K562 (cell line): Measurements from ENCODE around the gene ERI2. TPM values are rescaled to one million over a fixed set of nuclear protein-coding genes. Genes with fewer than 3 reads are reported as not detected.

Source experiments
- CBFA2T3 ChIP-seq: fragments of 450-650 bp; IDR thresholded peaks from 2 replicates; pipeline ENCODE4 v1.6.1; 2017
- CBX1 ChIP-seq: sonication (generic); IDR thresholded peaks from 2 replicates; pipeline ENCODE4 v1.6.1; 2016; ENCODE audit warnings: antibody characterized with exemption, low read depth, mild to moderate bottlenecking
- ELF4 ChIP-seq: fragments of 450-650 bp; formaldehyde crosslinking; IDR thresholded peaks from 2 replicates; pipeline ENCODE4 v1.4.0; 2022; ENCODE audit warnings: missing genetic modification characterization
- GATA2 ChIP-seq: sonication (generic); formaldehyde crosslinking; IDR thresholded peaks from 2 replicates; pipeline ENCODE4 v1.4.0; 2020; ENCODE audit warnings: mild to moderate bottlenecking, missing genetic modification reagents
- GTF2E2 ChIP-seq: fragments of 200-800 bp; sonication (Bioruptor generic); IDR thresholded peaks from 2 replicates; pipeline ENCODE4 v1.6.1; 2016; ENCODE audit warnings: missing genetic modification characterization, missing compliant biosample characterization
- POLR2A ChIP-seq: fragments of 450-650 bp; conservative IDR thresholded peaks from 2 replicates; pipeline ENCODE4 v1.6.1; 2016
- POLR2B ChIP-seq: fragments of 450-650 bp; IDR thresholded peaks from 2 replicates; pipeline ENCODE4 v1.6.1; 2018; ENCODE audit warnings: low read depth; ENCODE audit not compliant: partially characterized antibody
- RHOXF2B ChIP-seq: fragments of 250-450 bp; sonication (Bioruptor Pico); conservative IDR thresholded peaks from 2 replicates; pipeline ENCODE4 v1.5.1; 2021
- SAP30 ChIP-seq: fragments of 200-600 bp; sonication (generic); IDR thresholded peaks from 2 replicates; pipeline ENCODE4 v1.6.1; 2012; ENCODE audit warnings: borderline replicate concordance, low read depth, mild to moderate bottlenecking, moderate library complexity, low read length, control low read depth, inconsistent platforms; ENCODE audit not compliant: insufficient read depth, poor library complexity, severe bottlenecking
- SMARCA5 ChIP-seq: fragments of 450-650 bp; IDR thresholded peaks from 2 replicates; pipeline ENCODE4 v1.6.1; 2016
- SNIP1 ChIP-seq: fragments of 450-650 bp; IDR thresholded peaks from 2 replicates; pipeline ENCODE4 v1.7.1; 2017; ENCODE audit warnings: low read depth, mild to moderate bottlenecking
- ZNF23 ChIP-seq: fragments of 250-450 bp; sonication (Bioruptor Pico); IDR thresholded peaks from 2 replicates; pipeline ENCODE4 v1.4.0; 2020; ENCODE audit warnings: mild to moderate bottlenecking
- polyA plus RNA-seq, 8 experiments: library from polyadenylated mRNA; depleted of rRNA in 4 of 8; stranded (reverse) in 5 of 8; unstranded in 3 of 8; fragments of >200 nt; fragmentation: Nextera tagmentation in 2 of 8; fragmentation: Illumina TruSeq in 1 of 8; extraction: Ambion mirVana in 2 of 8; extraction: Trizol in 1 of 8; gene quantifications; 2 replicates each; pipeline versions ENCODE4 v1.2.1 to v1.2.3, GENCODE V29; 2011 to 2014; ENCODE audit warnings: inconsistent platforms in 1 of 8, missing spikeins in 1 of 8
- total RNA-seq, 7 experiments: library from RNA; depleted of rRNA in 6 of 7; stranded (reverse); fragments of >200 nt in 6 of 7; fragmentation: Illumina TruSeq in 2 of 7; extraction: Trizol in 2 of 7; gene quantifications; 2 replicates each; pipeline versions ENCODE4 v1.2.1 to v1.2.3, GENCODE V29; 2011 to 2021; ENCODE audit warnings: low replicate concordance in 1 of 7
- TF ChIP-seq, protein P1 (sequence below), 3 experiments: fragments of 200-800 bp in 1 of 3; sonication (Bioruptor generic) in 1 of 3; sonication (generic) in 1 of 3; formaldehyde crosslinking in 1 of 3; IDR thresholded peaks; 2 replicates each; pipeline versions ENCODE4 v1.6.1 to v1.8.0; 2016 to 2022; ENCODE audit warnings: mild to moderate bottlenecking in 2 of 3, missing compliant biosample characterization in 2 of 3, missing genetic modification characterization in 2 of 3, missing genetic modification reagents in 1 of 3
- TF ChIP-seq, protein P2 (sequence below): fragments of 250-450 bp; sonication (Bioruptor Pico); IDR thresholded peaks from 2 replicates; pipeline ENCODE4 v1.8.0; 2022; ENCODE audit warnings: moderate library complexity, mild to moderate bottlenecking, inconsistent platforms
- TF ChIP-seq, protein P3 (sequence below): IDR thresholded peaks from 2 replicates; pipeline ENCODE4 v1.6.1; 2011; ENCODE audit not compliant: insufficient read length; ENCODE audit errors: extremely low read depth
- TF ChIP-seq, protein P4 (sequence below): fragments of 250-450 bp; sonication (Bioruptor Pico); IDR thresholded peaks from 2 replicates; pipeline ENCODE4 v1.5.0; 2021; ENCODE audit warnings: mild to moderate bottlenecking, moderate library complexity
- TF ChIP-seq, protein P5 (sequence below): IDR thresholded peaks from 2 replicates; pipeline ENCODE4 v1.6.1; 2012; ENCODE audit warnings: low read depth, low read length, improper control_type of control experiment, borderline replicate concordance

ERI2 gene
- total and polyA plus RNA-seq, 9 of the 15 experiments (the other 6 are each of a cell fraction or from before 2014, with no cell fraction given) = 23.3 to 57.0 (median 48.1) TPM

DNA sequence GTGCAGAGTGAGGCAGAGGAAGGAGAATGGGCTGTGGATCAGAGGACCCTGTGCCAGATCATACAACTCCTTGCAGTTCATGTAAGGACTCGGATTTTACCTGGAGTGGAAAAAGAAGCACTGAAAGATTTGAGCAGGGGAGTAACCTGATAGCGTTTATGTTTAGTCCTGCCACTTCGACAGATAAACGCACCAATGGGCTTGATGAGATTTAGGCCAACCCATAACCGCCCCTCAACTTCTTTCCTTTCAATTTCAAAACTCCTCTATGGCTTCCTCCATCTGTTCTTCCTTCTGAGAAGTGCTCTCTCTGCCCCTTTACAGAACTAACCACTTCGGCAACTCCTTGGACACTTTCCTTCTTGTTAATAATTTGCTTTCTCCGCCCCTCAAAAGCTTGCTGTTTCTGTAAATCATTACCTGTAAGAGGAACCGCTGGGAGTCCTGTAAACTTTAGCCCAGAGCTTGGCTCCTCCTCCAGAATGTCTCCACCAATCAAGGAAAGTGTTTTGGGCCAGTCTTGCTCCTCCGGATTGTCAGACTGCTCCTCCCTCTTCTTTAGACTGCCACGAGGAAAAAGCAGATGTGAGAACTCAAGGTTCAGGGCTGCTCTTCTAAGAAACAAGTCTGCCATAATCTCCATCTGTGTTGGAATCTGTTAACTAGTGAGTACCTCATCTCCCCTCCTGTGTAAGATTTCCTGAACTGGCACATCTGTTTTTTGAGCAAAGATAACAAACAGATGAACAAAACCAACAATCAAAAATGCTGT is 42.6 kb downstream of the ERI2 start, which contains the start of gene ACSM3 (continued):
- TF ChIP-seq, protein P1, sequence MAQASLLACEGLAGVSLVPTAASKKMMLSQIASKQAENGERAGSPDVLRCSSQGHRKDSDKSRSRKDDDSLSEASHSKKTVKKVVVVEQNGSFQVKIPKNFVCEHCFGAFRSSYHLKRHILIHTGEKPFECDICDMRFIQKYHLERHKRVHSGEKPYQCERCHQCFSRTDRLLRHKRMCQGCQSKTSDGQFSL (CRISPR knock-in tag; IDR thresholded peaks at IDR 0.05) = no peak
- TF ChIP-seq, protein P1 (tag; IDR thresholded peaks at IDR 0.05) = no peak
- TF ChIP-seq ZNF23 (CRISPR knock-in tag) (no peak), GTF2E2 (tag) (peak; percentile 87; the same call in 1 of the 2 replicates), POLR2A (peak; percentile 66), SNIP1 (no peak), RHOXF2B (CRISPR knock-in tag) (no peak), GATA2 (CRISPR knock-in tag) (0 out of 2 replicates have a peak, but pooled peaks have one; percentile 38), CBFA2T3 (peak; percentile 48; the same call in 1 of the 2 replicates), SAP30 (peak; percentile 37), POLR2B (peak; percentile 50), CBX1 (no peak), ELF4 (CRISPR knock-in tag) (0 out of 2 replicates have a peak, but pooled peaks have one; percentile 20), SMARCA5 (no peak)
- TF ChIP-seq, protein P2, sequence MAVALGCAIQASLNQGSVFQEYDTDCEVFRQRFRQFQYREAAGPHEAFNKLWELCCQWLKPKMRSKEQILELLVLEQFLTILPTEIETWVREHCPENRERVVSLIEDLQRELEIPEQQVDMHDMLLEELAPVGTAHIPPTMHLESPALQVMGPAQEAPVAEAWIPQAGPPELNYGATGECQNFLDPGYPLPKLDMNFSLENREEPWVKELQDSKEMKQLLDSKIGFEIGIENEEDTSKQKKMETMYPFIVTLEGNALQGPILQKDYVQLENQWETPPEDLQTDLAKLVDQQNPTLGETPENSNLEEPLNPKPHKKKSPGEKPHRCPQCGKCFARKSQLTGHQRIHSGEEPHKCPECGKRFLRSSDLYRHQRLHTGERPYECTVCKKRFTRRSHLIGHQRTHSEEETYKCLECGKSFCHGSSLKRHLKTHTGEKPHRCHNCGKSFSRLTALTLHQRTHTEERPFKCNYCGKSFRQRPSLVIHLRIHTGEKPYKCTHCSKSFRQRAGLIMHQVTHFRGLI = 0 out of 2 replicates have a peak, but pooled peaks have one; percentile 39
- TF ChIP-seq, protein P3, sequence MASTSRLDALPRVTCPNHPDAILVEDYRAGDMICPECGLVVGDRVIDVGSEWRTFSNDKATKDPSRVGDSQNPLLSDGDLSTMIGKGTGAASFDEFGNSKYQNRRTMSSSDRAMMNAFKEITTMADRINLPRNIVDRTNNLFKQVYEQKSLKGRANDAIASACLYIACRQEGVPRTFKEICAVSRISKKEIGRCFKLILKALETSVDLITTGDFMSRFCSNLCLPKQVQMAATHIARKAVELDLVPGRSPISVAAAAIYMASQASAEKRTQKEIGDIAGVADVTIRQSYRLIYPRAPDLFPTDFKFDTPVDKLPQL = peak; percentile 20
- TF ChIP-seq, protein P4, sequence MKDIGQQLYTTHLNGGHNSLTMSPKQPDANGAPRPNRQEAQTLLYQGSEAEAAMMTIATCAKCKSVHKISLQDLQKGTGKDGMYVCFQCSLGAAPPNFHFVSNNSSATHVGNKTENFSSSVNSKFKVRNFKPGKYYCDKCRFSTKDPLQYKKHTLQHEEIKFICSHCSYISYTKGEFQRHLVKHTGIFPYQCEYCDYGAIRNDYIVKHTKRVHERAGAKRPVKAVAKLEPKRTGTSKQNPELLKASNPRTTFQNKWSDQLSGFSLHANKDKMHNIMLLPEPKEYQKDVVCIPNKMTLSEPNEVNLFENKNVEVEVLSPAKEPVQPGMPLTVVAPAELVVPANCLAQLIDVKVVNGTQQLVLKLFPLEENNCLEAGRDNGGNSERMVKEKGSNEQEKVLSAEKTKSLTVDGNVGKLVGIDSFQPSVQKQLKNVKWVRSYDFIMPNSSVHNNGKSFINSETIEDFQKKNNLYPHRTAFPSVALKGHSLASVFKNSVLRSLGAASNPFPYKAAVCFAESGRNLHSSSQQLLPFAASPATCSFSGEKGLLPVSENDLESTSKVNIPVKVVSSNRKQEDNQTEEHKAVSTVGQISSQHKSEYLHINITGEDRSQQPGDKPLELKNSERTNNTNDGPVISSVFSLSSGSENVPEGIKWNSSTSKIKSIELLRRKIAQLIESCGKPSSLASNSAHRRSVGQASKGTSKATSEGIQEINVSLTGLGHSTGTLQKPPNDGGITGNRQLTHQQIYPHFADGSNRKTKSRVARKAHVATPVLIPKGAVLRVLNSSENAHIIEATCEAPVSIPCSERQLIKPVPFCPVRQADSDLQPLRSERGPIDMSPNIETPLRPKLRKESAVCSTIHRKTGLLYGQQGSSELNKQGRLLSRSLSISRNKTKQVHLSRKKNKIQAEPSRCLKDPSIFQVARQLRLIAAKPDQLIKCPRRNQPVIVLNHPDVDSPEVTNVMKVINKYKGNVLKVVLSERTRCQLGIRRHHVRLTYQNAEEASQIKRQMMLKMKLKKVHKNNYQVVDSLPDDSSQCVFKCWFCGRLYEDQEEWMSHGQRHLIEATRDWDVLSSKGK (CRISPR knock-in tag) = 0 out of 2 replicates have a peak, but pooled peaks have one; percentile 43
- TF ChIP-seq, protein P5, sequence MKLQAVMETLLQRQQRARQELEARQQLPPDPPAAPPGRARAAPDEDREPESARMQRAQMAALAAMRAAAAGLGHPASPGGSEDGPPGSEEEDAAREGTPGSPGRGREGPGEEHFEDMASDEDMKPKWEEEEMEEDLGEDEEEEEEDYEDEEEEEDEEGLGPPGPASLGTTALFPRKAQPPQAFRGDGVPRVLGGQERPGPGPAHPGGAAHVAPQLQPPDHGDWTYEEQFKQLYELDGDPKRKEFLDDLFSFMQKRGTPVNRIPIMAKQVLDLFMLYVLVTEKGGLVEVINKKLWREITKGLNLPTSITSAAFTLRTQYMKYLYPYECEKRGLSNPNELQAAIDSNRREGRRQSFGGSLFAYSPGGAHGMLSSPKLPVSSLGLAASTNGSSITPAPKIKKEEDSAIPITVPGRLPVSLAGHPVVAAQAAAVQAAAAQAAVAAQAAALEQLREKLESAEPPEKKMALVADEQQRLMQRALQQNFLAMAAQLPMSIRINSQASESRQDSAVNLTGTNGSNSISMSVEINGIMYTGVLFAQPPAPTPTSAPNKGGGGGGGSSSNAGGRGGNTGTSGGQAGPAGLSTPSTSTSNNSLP = 0 out of 2 replicates have a peak, but pooled peaks have one; percentile 14
